WTC11 (cell line): ENCODE measurements around the gene RPUSD3. TPM values are rescaled to one million over a fixed set of nuclear protein-coding genes. Genes with fewer than 3 reads are reported as not detected.

ENCODE experiments used
- ATAC-seq: fragments of 200-7000 bp; cut with Tn5 transposase; 2 replicates; pipeline ENCODE4 v1.10.0; 2021; ENCODE audit warnings: mild to moderate bottlenecking, moderate library complexity
- CTCF ChIA-PET: fragments of 300-600 bp; sonication (Branson Sonifier 250); formaldehyde crosslinking; loops from one replicate; lab custom pipeline; 2021; ENCODE audit warnings: antibody characterized with exemption; lab: Charles Lee
- POLR2A ChIA-PET: fragments of 350-600 bp; sonication (Branson Sonifier 250); formaldehyde crosslinking; loops from one replicate; lab custom pipeline; 2021; ENCODE audit warnings: antibody characterized with exemption; lab: Charles Lee
- DNase-seq: peaks from one replicate; pipeline ENCODE4 v3.0.0; 2021; ENCODE audit warnings: low spot score
- H3K27ac Mint-ChIP-seq: 2 replicates; pipeline ENCODE4 v1.8.0; 2021; ENCODE audit warnings: mixed read lengths
- H3K27me3 Mint-ChIP-seq: 2 replicates; pipeline ENCODE4 v1.8.0; 2021; ENCODE audit warnings: low read depth, mild to moderate bottlenecking, moderate library complexity, mixed read lengths
- H3K36me3 Mint-ChIP-seq: 2 replicates; pipeline ENCODE4 v1.8.0; 2021; ENCODE audit warnings: mixed read lengths
- H3K4me1 Mint-ChIP-seq: 2 replicates; pipeline ENCODE4 v1.8.0; 2022; ENCODE audit warnings: mixed read lengths
- H3K4me3 Mint-ChIP-seq: 2 replicates; pipeline ENCODE4 v1.8.0; 2021; ENCODE audit warnings: mild to moderate bottlenecking, moderate library complexity, mixed read lengths
- H3K9me3 Mint-ChIP-seq: 2 replicates; pipeline ENCODE4 v1.8.0; 2021; ENCODE audit warnings: mixed read lengths
- AFF4 ChIP-seq: sonication (generic); formaldehyde crosslinking; IDR thresholded peaks from 2 replicates; pipeline ENCODE4 v1.8.1; 2023; ENCODE audit warnings: mild to moderate bottlenecking, missing genetic modification reagents, borderline replicate concordance
- EMX1 ChIP-seq: fragments of 250-450 bp; sonication (Bioruptor Pico); IDR thresholded peaks from 2 replicates; pipeline ENCODE4 v1.8.0; 2021; ENCODE audit warnings: mild to moderate bottlenecking
- PRDM15 ChIP-seq: sonication (generic); formaldehyde crosslinking; IDR thresholded peaks from 2 replicates; pipeline ENCODE4 v1.8.0; 2022; ENCODE audit warnings: missing genetic modification reagents
- TEAD4 ChIP-seq: sonication (generic); formaldehyde crosslinking; IDR thresholded peaks from 2 replicates; pipeline ENCODE4 v1.8.0; 2022; ENCODE audit warnings: mild to moderate bottlenecking, missing genetic modification reagents
- ZNF232 ChIP-seq: sonication (generic); formaldehyde crosslinking; IDR thresholded peaks from 2 replicates; pipeline ENCODE4 v1.8.0; 2022; ENCODE audit warnings: mild to moderate bottlenecking, missing genetic modification reagents
- ZNF263 ChIP-seq: sonication (generic); formaldehyde crosslinking; IDR thresholded peaks from 2 replicates; pipeline ENCODE4 v1.8.1; 2022; ENCODE audit warnings: low read depth, mild to moderate bottlenecking, moderate library complexity, missing genetic modification reagents
- ZNF396 ChIP-seq: fragments of 250-450 bp; sonication (Bioruptor Pico); IDR thresholded peaks from 2 replicates; pipeline ENCODE4 v1.8.0; 2021; ENCODE audit warnings: mild to moderate bottlenecking, moderate library complexity, borderline replicate concordance
- total RNA-seq: library from RNA; stranded (reverse); gene quantifications from 3 replicates; pipeline ENCODE4 v1.2.3, GENCODE V29; 2021
- TF ChIP-seq, protein P1 (sequence below): sonication (generic); formaldehyde crosslinking; IDR thresholded peaks from 2 replicates; pipeline ENCODE4 v1.8.1; 2022; ENCODE audit warnings: missing genetic modification reagents, borderline replicate concordance
- TF ChIP-seq, protein P2 (sequence below): sonication (generic); formaldehyde crosslinking; IDR thresholded peaks from 2 replicates; pipeline ENCODE4 v1.8.0; 2023; ENCODE audit warnings: missing genetic modification reagents, mild to moderate bottlenecking, borderline replicate concordance

Gene RPUSD3
- total RNA-seq, 1 experiment from 2014 or later, result 95.5 TPM

GRCh38 chr3:9870978-9871377 is 27.2 kb upstream of the RPUSD3 start:
- ChIA-PET CTCF (interaction anchor here (0.7 kb wide), 1 partner anchor 9 kb away, joined by 3 read pairs; no protein-coding TSS in a partner anchor), POLR2A (no interaction called here)
- no peak for TF ChIP-seq EMX1 (CRISPR knock-in tag)
- TF ChIP-seq ZNF232, result no peak
- DNase-seq (no peak), ATAC-seq (no peak)
- Mint-ChIP-seq H3K27ac (no peak overlapping the region), H3K36me3 (no peaks in the 10 kb centered on the region), H3K4me1 (no peaks in the 10 kb centered on the region), H3K27me3 (peaks cover 3% of the 10 kb centered on the region; the same call in 1 of the 2 replicates), H3K4me3 (no peak overlapping the region), H3K9me3 (no peaks in the 10 kb centered on the region)

DNA sequence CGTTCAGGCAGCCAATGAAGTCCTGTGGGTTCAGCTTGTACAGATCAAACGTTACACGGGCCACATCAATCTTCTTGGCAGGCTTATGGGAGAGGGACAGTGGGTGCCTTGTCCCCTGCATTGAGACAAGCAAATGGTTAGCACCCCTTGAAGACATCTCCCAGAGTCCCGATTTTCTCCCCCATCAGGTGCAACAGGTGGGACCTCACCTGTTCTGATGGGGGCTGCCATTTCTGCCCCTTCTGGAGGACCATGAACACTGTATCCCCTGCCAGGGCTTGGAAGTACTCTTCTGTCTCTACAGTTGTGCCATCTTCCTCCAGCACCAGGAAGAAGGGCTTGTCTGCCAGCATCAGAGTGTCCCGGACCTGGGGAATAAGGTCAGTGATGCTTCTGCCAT is 26.1 kb upstream of the RPUSD3 start:
- Mint-ChIP-seq H3K4me1 (no peaks in the 10 kb centered on the region), H3K27ac (no peak overlapping the region), H3K9me3 (no peaks in the 10 kb centered on the region), H3K36me3 (no peaks in the 10 kb centered on the region), H3K27me3 (peaks cover 3% of the 10 kb centered on the region; the same call in 1 of the 2 replicates), H3K4me3 (no peak overlapping the region)
- DNase-seq (no peak), ATAC-seq (no peak)
- TF ChIP-seq ZNF232, result no peak
- no peak for TF ChIP-seq TEAD4 (CRISPR knock-in tag)
- TF ChIP-seq, protein P1, sequence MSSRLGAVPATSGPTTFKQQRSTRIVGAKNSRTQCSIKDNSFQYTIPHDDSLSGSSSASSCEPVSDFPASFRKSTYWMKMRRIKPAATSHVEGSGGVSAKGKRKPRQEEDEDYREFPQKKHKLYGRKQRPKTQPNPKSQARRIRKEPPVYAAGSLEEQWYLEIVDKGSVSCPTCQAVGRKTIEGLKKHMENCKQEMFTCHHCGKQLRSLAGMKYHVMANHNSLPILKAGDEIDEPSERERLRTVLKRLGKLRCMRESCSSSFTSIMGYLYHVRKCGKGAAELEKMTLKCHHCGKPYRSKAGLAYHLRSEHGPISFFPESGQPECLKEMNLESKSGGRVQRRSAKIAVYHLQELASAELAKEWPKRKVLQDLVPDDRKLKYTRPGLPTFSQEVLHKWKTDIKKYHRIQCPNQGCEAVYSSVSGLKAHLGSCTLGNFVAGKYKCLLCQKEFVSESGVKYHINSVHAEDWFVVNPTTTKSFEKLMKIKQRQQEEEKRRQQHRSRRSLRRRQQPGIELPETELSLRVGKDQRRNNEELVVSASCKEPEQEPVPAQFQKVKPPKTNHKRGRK, result no peak
- TF ChIP-seq, protein P2, sequence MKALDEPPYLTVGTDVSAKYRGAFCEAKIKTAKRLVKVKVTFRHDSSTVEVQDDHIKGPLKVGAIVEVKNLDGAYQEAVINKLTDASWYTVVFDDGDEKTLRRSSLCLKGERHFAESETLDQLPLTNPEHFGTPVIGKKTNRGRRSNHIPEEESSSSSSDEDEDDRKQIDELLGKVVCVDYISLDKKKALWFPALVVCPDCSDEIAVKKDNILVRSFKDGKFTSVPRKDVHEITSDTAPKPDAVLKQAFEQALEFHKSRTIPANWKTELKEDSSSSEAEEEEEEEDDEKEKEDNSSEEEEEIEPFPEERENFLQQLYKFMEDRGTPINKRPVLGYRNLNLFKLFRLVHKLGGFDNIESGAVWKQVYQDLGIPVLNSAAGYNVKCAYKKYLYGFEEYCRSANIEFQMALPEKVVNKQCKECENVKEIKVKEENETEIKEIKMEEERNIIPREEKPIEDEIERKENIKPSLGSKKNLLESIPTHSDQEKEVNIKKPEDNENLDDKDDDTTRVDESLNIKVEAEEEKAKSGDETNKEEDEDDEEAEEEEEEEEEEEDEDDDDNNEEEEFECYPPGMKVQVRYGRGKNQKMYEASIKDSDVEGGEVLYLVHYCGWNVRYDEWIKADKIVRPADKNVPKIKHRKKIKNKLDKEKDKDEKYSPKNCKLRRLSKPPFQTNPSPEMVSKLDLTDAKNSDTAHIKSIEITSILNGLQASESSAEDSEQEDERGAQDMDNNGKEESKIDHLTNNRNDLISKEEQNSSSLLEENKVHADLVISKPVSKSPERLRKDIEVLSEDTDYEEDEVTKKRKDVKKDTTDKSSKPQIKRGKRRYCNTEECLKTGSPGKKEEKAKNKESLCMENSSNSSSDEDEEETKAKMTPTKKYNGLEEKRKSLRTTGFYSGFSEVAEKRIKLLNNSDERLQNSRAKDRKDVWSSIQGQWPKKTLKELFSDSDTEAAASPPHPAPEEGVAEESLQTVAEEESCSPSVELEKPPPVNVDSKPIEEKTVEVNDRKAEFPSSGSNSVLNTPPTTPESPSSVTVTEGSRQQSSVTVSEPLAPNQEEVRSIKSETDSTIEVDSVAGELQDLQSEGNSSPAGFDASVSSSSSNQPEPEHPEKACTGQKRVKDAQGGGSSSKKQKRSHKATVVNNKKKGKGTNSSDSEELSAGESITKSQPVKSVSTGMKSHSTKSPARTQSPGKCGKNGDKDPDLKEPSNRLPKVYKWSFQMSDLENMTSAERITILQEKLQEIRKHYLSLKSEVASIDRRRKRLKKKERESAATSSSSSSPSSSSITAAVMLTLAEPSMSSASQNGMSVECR (CRISPR knock-in tag), result no peak
- no peak for TF ChIP-seq AFF4 (CRISPR knock-in tag)
- TF ChIP-seq ZNF263, result no peak
- no peak for TF ChIP-seq ZNF396 (CRISPR knock-in tag)
- TF ChIP-seq PRDM15 (CRISPR knock-in tag), result no peak
- CTCF ChIA-PET, result no interaction called here
- POLR2A ChIA-PET, result no interaction called here
